ENCODE measurements around the gene RXFP4.

DNA sequence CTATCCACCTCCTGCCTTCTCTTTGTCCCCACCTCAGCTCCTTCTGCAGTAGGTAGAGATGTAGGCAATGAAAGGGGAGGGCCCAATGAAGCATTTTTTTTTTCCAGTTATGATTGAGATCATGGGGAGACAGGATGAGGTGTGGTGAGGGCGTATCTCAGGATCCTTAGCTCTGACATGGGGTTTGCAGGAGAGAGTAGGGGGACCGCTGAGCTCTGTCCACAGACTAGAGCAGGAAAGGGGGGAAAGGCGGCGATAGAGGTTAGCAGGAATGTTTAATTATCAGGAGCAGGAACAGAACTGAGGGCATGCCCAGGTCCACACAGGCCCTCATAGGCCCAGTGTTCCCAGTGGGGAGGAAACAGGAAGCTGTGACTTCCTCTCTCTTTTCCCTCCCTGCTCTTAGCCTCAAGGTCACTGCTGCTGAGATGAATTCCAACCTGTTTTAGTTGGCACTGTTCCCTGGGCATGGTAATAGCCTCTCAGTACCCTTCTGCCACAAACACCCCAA lies 901 bp upstream of the RXFP4 start:
- TF ChIP-seq CTCF (conservative IDR thresholded peaks at IDR 0.05; ENCODE audit: low read length) (no peak), EZH2phosphoT487 (IDR thresholded peaks at IDR 0.05; ENCODE audit: borderline replicate concordance, low read depth, low read length) (no peak)

Data from OCI-LY7 (cell line).